ENCODE measurements around the gene PARD6A.
A peak's percentile ranks its signal among the peaks of the same experiment; 100 is the strongest.

PARD6A gene

GRCh38 chr16:67654403-67654911, 6.3 kb upstream of the PARD6A start:
- DNase-seq: no peak

GRCh38 chr16:67655363-67655762, 5.4 kb upstream of the PARD6A start:
- DNase-seq: no peak

- no peak for DNase-seq
Observed at GRCh38 chr16:67656344-67657016, 4.3 kb upstream of the PARD6A start.

DNA sequence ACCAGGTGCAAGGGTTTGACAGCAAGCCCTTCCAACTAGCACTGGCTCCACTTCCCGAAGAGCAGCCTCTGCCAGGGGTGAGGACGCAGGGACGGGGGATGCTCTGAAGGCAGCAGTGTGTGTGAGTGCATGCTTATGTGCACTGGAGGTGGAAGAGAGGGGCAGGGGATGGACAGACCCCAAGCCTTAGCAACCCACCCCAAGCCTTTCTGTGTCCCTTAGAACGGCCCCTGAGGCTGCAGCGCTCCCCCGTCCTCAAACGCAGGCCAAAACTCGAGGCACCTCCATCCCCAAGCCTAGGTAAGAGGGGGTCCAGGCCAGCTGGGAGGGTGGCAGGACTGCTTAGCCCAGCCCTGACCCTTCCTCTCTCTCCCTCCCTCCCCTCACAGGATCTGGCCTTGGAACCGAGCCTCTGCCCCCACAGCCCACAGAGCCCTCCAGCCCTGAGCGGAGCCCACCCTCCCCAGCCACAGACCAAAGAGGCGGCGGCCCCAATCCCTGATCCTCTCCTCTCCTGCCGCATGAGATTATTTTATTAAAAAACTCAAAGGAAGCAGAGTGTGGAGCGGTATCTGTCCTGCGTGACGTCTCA, 3.6 kb upstream of the PARD6A start:
- DNase-seq: no peak

DNA sequence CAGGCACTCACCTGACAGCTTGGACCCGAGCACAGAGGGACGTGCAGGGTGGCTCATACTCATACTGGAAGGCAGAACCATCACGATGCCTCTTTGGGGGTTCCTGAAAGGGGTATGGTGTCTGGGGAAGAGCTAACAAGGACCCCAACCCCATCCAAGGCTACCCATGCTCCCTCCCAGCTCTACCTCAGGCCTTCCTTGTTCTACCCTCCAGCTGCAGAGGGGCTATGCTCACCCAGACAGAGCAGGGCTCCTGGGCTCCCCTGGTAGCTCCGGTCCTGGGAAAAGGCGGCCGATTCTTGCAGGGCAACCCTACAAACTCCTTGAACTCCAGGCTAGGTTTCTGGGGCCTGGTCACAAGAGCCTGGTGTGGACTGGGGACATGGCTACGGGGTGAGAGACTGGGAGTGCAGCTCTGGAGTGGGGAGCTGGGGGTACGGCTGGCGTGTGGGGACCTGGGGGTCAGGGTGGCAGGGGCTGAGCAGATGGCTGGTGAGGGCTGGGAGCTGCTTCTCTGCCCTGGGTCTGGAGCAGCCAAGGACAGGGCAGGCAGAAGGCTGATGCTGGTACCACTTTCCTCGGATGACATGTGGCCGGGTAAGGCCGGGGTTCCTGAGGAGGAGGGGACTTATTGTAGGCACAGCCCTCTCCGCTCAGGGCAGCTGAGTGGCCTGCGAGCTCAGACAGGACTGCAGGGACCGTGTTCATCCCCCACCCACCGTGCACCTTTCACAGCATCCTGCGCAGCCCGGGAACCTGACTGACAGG, 2.8 kb upstream of the PARD6A start:
- no peak for DNase-seq

- no peak for DNase-seq
Observed at GRCh38 chr16:67658849-67659674, 1.7 kb upstream of the PARD6A start.

GRCh38 chr16:67659675-67660563, 841 bp upstream of the PARD6A start, which contains the start of gene ACD:
ACD (minus strand) TSS chr16:67660260; CDS start chr16:67660220, 40 bp downstream.
- peak; percentile 87 for DNase-seq

GRCh38 chr16:67661101-67661761, 471 bp downstream of the PARD6A start:
- no peak for DNase-seq

DNA sequence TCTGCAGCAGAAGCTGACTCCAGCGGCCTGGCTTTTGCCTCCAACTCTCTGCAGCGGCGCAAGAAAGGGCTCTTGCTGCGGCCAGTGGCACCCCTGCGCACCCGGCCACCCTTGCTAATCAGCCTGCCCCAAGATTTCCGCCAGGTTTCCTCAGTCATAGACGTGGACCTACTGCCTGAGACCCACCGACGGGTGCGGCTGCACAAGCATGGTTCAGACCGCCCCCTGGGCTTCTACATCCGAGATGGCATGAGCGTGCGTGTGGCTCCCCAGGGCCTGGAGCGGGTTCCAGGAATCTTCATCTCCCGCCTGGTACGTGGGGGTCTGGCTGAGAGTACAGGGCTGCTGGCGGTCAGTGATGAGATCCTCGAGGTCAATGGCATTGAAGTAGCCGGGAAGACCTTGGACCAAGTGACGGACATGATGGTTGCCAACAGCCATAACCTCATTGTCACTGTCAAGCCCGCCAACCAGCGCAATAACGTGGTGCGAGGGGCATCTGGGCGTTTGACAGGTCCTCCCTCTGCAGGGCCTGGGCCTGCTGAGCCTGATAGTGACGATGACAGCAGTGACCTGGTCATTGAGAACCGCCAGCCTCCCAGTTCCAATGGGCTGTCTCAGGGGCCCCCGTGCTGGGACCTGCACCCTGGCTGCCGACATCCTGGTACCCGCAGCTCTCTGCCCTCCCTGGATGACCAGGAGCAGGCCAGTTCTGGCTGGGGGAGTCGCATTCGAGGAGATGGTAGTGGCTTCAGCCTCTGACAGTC, 1.3 kb downstream of the PARD6A start:
- no peak for DNase-seq

- no peak for DNase-seq
Observed at GRCh38 chr16:67662653-67663010, 1.9 kb downstream of the PARD6A start.

DNA sequence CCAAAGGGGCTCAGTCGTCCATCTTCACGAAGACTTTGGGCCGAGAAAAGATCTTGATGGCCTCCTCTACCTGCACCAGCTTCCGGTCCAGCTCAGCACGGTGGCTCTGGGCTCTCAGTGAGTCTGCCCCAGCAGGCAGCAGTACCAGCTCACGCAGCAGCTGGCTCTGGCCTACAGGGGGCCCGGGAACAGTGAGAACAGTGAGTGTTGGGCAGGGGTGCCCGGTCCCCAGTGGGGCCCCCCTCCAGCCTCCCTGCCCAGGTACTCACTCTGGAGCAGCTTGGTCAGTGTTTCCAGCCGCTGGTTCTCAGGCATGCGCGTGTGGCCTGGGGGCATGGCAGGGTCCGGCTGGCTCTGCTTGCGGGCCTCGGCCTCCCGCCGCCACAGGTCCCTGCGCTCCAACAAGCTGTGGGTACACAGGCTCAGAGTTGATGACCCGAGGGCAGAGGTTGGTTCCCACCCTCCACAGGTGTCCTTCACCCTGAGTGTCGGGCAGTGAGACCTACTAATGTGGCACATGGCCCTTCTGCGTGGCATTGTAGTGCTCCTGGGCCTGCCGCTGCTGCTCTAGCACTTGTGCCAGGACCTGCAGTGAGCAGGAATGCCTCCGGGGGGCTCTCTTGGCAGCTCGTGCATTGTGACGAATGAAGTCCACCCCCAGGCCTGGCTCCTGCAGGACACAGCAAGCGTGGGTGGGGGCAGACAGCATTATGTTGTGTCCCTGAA, 2.6 kb downstream of the PARD6A start:
- DNase-seq: no peak

DNA sequence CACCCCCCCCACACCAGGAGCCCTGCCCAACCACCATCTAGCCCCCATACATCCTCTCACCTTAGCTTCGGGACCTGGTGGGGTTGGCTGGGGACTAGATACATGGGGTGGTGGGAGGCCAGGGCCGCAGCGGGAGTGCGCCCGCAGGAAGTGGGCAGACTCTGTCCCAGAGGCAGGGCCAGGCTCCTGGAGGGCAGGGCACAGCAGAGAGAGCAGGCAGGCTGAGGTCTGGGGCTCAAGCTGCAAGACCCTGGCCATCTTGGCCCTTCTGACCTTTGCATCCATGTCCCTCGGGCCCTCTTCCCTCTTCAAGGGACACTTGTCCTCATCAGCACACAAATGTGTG, 3.1 kb downstream of the PARD6A start:
- no peak for DNase-seq

- DNase-seq: no peak
Observed at GRCh38 chr16:67664258-67664657, 3.5 kb downstream of the PARD6A start.

GRCh38 chr16:67664871-67665270, 4.1 kb downstream of the PARD6A start:
- no peak for DNase-seq

DNA sequence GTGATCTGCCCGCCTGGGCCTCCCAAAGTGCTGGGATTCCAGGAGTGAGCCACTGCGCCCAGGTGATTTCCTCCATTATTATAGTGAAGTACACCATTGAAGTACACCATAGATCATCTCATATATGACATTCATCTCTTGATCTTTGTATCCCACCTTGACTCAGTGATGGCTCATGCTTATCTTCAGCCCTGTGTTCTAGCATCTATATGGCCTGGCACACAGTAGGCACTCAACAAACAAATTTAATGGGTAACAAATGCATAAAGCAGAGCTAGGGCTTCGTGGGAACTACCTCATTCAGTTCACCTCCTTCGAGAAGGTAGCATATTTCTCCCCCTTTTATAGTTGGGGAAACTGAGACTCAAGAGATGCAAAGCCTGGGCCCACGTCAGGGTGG, 4.8 kb downstream of the PARD6A start:
- no peak for DNase-seq

- peak; percentile 28 for DNase-seq
Observed at GRCh38 chr16:67666032-67666551, 5.3 kb downstream of the PARD6A start.

DNA sequence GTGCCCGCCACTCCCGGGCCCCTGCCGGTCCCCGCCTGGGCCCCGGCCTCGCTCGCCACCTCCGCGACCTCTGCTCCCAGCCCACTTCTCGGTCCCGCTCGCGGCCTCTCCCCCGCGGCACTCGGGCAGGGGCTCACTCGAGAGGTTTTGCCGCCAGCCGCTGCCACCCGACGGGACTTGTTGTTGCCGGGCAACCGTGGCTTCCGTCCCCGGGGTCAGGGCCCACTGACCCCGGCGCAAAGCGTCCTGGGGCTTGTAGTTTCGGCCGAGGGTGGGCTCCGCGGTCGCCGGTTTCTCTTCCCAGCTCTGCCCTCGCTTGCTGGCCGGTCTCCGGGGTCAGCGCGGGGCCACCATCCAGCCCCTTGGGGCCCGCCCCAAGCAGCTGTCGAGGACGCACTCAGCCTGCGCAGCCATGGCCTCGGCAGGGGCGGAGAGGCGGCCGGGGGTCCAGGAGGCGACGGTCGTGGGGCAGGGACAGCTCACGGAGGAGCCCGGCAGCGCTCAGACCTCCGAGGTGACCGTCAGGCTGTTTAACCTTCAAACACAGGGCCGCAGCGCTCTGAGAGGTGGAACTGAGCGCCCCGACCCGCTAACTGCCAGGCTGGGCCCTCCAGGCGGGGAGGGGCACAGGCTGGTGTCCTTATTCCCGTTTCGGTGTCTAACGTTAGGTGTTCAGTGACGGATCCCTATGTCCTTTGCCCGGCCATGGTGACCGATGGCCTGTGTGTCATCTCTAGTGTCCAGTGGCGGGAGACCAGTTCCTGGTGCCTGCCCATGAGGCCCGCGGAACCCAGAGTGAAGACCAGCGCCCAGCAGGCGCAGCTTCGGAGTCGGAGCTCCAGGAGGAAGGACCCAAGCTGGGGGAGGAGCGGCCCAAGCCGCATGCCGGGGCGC, 6.0 kb downstream of the PARD6A start, which contains the start of the genes C16orf86 and ENKD1:
Gene C16orf86, plus strand, starts transcription at position 256 of the 894 bp plus-strand sequence. Its CDS starts 157 bp downstream, at position 413.
Gene ENKD1, minus strand, starts transcription at position 192 of the 894 bp plus-strand sequence. CDS start 308 bp downstream, outside the sequence.
- DNase-seq: peak; percentile 76

- peak; percentile 50 for DNase-seq
Observed at GRCh38 chr16:67667453-67667816, 6.7 kb downstream of the PARD6A start.
